CD14-positive monocyte (primary cell): ENCODE measurements around the gene SOS1. TPM values are rescaled to one million over a fixed set of nuclear protein-coding genes. Genes with fewer than 3 reads are reported as not detected.

ENCODE experiments used
- DNase-seq, 3 donors: peaks; one replicate each; pipeline ENCODE4 v3.0.0-alpha.2; 2011 to 2022
- H2AFZ ChIP-seq: 2 replicates; pipeline ENCODE4 v1.6.0; 2012; ENCODE audit warnings: mild to moderate bottlenecking, low read depth, low read length, inconsistent platforms; ENCODE audit not compliant: insufficient read depth, poor library complexity, severe bottlenecking
- H3K27ac ChIP-seq, 2 donors: 1 replicate in 1 of 2; 2 replicates in 1 of 2; pipeline ENCODE4 v1.5.1; 2012 to 2013; ENCODE audit warnings: low read length in 2 of 2, control low read depth in 1 of 2, inconsistent platforms in 1 of 2, low read depth in 1 of 2, mild to moderate bottlenecking in 1 of 2
- H3K27me3 ChIP-seq, 2 donors: one replicate each; pipeline versions ENCODE4 v1.6.0 to v1.6.1; 2011 to 2013; ENCODE audit warnings: low read length in 2 of 2; ENCODE audit not compliant: control insufficient read depth in 2 of 2, insufficient read depth in 2 of 2
- H3K36me3 ChIP-seq, 2 donors: replicated peaks in 1 of 2; 1 replicate in 1 of 2; 2 replicates in 1 of 2; pipeline versions ENCODE4 v1.5.1 to v1.6.1; 2012 to 2013; ENCODE audit warnings: low read length in 2 of 2, control low read depth in 1 of 2, inconsistent platforms in 1 of 2, mild to moderate bottlenecking in 1 of 2; ENCODE audit not compliant: insufficient read depth in 2 of 2, control insufficient read depth in 1 of 2
- H3K4me1 ChIP-seq, 2 donors: 1 replicate in 1 of 2; 2 replicates in 1 of 2; pipeline versions ENCODE4 v1.5.1 to v1.6.1; 2012 to 2013; ENCODE audit warnings: low read length in 2 of 2, control low read depth in 1 of 2, inconsistent platforms in 1 of 2, mild to moderate bottlenecking in 1 of 2, moderate library complexity in 1 of 2; ENCODE audit not compliant: insufficient read depth in 2 of 2, control insufficient read depth in 1 of 2
- H3K4me2 ChIP-seq: replicated peaks from 2 replicates; pipeline ENCODE3; 2012; ENCODE audit warnings: low read length, moderate library complexity, mild to moderate bottlenecking; ENCODE audit not compliant: poor library complexity, severe bottlenecking; ENCODE audit errors: extremely low read depth
- H3K4me3 ChIP-seq, 3 experiments: fragments of 200-600 bp in 1 of 3; sonication (generic) in 1 of 3; replicated peaks in 1 of 3; 1 replicate in 2 of 3; 2 replicates in 1 of 3; pipeline ENCODE4 v1.5.1; 2011 to 2013; ENCODE audit warnings: low read length in 3 of 3, mild to moderate bottlenecking in 3 of 3, control low read depth in 2 of 3, low read depth in 2 of 3, inconsistent platforms in 1 of 3, moderate library complexity in 1 of 3
- H3K79me2 ChIP-seq: 2 replicates; pipeline ENCODE4 v1.6.0; 2012; ENCODE audit warnings: mild to moderate bottlenecking, control low read depth, inconsistent platforms, low read length, moderate library complexity; ENCODE audit not compliant: insufficient read depth
- H3K9ac ChIP-seq: 2 replicates; pipeline ENCODE4 v1.6.0; 2017; ENCODE audit warnings: low read length, mild to moderate bottlenecking; ENCODE audit not compliant: insufficient read depth, poor library complexity, severe bottlenecking
- H3K9me3 ChIP-seq, 2 donors: replicated peaks in 1 of 2; 1 replicate in 1 of 2; 2 replicates in 1 of 2; pipeline versions ENCODE4 v1.5.1 to v1.6.1; 2012 to 2013; ENCODE audit warnings: low read length in 2 of 2, control low read depth in 1 of 2; ENCODE audit not compliant: control insufficient read depth in 1 of 2, insufficient read depth in 1 of 2
- H4K20me1 ChIP-seq: 2 replicates; pipeline ENCODE4 v1.6.0; 2012; ENCODE audit warnings: mild to moderate bottlenecking, low read length, control low read depth, moderate library complexity; ENCODE audit not compliant: insufficient read depth
- H3K27ac Mint-ChIP-seq, 7 donors: one replicate each; pipeline ENCODE4 v1.8.0; 2020; ENCODE audit warnings: mild to moderate bottlenecking in 7 of 7, mixed read lengths in 7 of 7, moderate library complexity in 6 of 7, inconsistent platforms in 2 of 7
- H3K27me3 Mint-ChIP-seq, 3 donors: one replicate each; pipeline ENCODE4 v1.8.0; 2021 to 2022; ENCODE audit warnings: low read depth in 3 of 3, mild to moderate bottlenecking in 3 of 3, mixed read lengths in 3 of 3, moderate library complexity in 3 of 3, inconsistent platforms in 1 of 3
- H3K36me3 Mint-ChIP-seq, 2 donors: one replicate each; pipeline ENCODE4 v1.8.0; 2020; ENCODE audit warnings: mixed read lengths in 2 of 2, inconsistent platforms in 1 of 2, mild to moderate bottlenecking in 1 of 2
- H3K4me1 Mint-ChIP-seq: one replicate; pipeline ENCODE4 v1.8.0; 2020; ENCODE audit warnings: mild to moderate bottlenecking, mixed read lengths
- H3K4me3 Mint-ChIP-seq, 2 donors: one replicate each; pipeline ENCODE4 v1.8.0; 2020; ENCODE audit warnings: mild to moderate bottlenecking in 2 of 2, mixed read lengths in 2 of 2, moderate library complexity in 1 of 2
- H3K9me3 Mint-ChIP-seq, 7 donors: one replicate each; pipeline ENCODE4 v1.8.0; 2020 to 2022; ENCODE audit warnings: mixed read lengths in 7 of 7, mild to moderate bottlenecking in 6 of 7, moderate library complexity in 6 of 7, inconsistent platforms in 2 of 7
- CTCF ChIP-seq: fragments of 200-600 bp; IDR thresholded peaks from one replicate; pipeline ENCODE4 v1.8.0; 2022; ENCODE audit warnings: antibody characterized with exemption, mild to moderate bottlenecking
- WGBS: methylation state at CpG from one replicate; pipeline ENCODE4 v1.1.5; 2013; ENCODE audit warnings: missing lambda C conversion rate; ENCODE audit not compliant: insufficient coverage; 5-methylcytosine and 5-hydroxymethylcytosine counted together
- intact Hi-C, 2 donors: fragments of 100-400 bp; cut with micrococcal nuclease; formaldehyde crosslinking; loops; one replicate each; pipeline versions ENCODE4 v1.15.0 to v1.15.1; 2023
- polyA plus RNA-seq, 3 donors: library from polyadenylated mRNA; depleted of rRNA in 1 of 3; unstranded in 2 of 3; stranded (reverse) in 1 of 3; fragments of 300-500 nt in 2 of 3; fragments of >200 nt in 1 of 3; fragmentation: Illumina TruSeq in 2 of 3; gene quantifications; 1 replicate in 2 of 3; 2 replicates in 1 of 3; pipeline ENCODE4 v1.2.3, GENCODE V29; 2012 to 2021

Gene SOS1
- polyA plus RNA-seq, 3 donors: 5.3 to 15.6 (median 7.7) TPM

- Histone ChIP-seq H3K4me3 (no peak overlapping the region), H4K20me1 (peaks cover 95% of the 10 kb centered on the region), H3K79me2 (peaks cover 96% of the 10 kb centered on the region), H3K36me3 (peaks cover 0 to 34% of the 10 kb centered on the region in 2 donors), H3K27ac (no peak overlapping the region), H3K9ac (no peak overlapping the region), H3K4me2 (no peak overlapping the region), H3K27me3 (no peaks in the 10 kb centered on the region), H3K9me3 (no peaks in the 10 kb centered on the region), H2AFZ (no peak overlapping the region), H3K4me1 (peaks cover 13 to 21% of the 10 kb centered on the region in 2 donors)
- H3K36me3 Mint-ChIP-seq: peaks cover 32 to 33% of the 10 kb centered on the region in 2 donors
- H3K4me3 Mint-ChIP-seq: no peak overlapping the region
- peak overlapping the region in 1 of 7 donors; percentile 22 for H3K27ac Mint-ChIP-seq
- H3K4me1 Mint-ChIP-seq: peaks cover 38% of the 10 kb centered on the region
- H3K9me3 Mint-ChIP-seq: no peaks in the 10 kb centered on the region
- no peak for TF ChIP-seq CTCF
- DNase-seq: no peak
- 97% methylated on average over 3 of the region's 3 CpGs for WGBS
- no peaks in the 10 kb centered on the region for H3K27me3 Mint-ChIP-seq
- intact Hi-C loops: loop anchor here in 1 of 2 donors (10.0 kb wide), 1 partner anchor 50 kb away; no protein-coding TSS in a partner anchor
Observed at GRCh38 chr2:39114771-39115170, 6.1 kb downstream of the SOS1 start.

- no peaks in the 10 kb centered on the region for H3K9me3 ChIP-seq
- no peak overlapping the region for H3K9ac ChIP-seq
- intact Hi-C loops: no loop called here
- no peaks in the 10 kb centered on the region for H3K27me3 Mint-ChIP-seq
- no peak overlapping the region for H2AFZ ChIP-seq
- no peak overlapping the region for H3K4me2 ChIP-seq
- H3K27me3 ChIP-seq: no peaks in the 10 kb centered on the region
- H3K4me1 ChIP-seq: no peaks in the 10 kb centered on the region
- peaks cover 95% of the 10 kb centered on the region for H3K79me2 ChIP-seq
- no CpG with 5 or more reads among the region's 1 CpG for WGBS
- no peak for TF ChIP-seq CTCF
- no peak overlapping the region for H3K27ac ChIP-seq
- no peak overlapping the region for H3K4me3 Mint-ChIP-seq
- H3K36me3 ChIP-seq: peaks cover 0 to 24% of the 10 kb centered on the region in 2 donors
- H4K20me1 ChIP-seq: peaks cover 96% of the 10 kb centered on the region
- H3K4me1 Mint-ChIP-seq: peaks cover 22% of the 10 kb centered on the region
- peaks cover 24 to 26% of the 10 kb centered on the region in 2 donors for H3K36me3 Mint-ChIP-seq
- H3K27ac Mint-ChIP-seq: no peak overlapping the region
- H3K9me3 Mint-ChIP-seq: no peaks in the 10 kb centered on the region
- H3K4me3 ChIP-seq: no peak overlapping the region
- DNase-seq: no peak
Observed at GRCh38 chr2:39109537-39109936, 11.3 kb downstream of the SOS1 start.
